ENCODE measurements around the gene MCTP2.
"Not testable (repeated sequence)": the region's sequence is repeated elsewhere in the genome, so short reads cannot be mapped to it uniquely, and the experiment has no call there.

The MCTP2 gene

GRCh38 chr15:94235041-94235440, 3.7 kb downstream of the MCTP2 start:
- no peak for DNase-seq (ENCODE audit: low read depth)

- no peak for DNase-seq (ENCODE audit: low read depth)
These were observed 4.3 kb downstream of the MCTP2 start for GRCh38 chr15:94235646-94236045.

- DNase-seq (ENCODE audit: low read depth), result no peak
These were observed 5.2 kb downstream of the MCTP2 start for GRCh38 chr15:94236608-94237007.

DNA sequence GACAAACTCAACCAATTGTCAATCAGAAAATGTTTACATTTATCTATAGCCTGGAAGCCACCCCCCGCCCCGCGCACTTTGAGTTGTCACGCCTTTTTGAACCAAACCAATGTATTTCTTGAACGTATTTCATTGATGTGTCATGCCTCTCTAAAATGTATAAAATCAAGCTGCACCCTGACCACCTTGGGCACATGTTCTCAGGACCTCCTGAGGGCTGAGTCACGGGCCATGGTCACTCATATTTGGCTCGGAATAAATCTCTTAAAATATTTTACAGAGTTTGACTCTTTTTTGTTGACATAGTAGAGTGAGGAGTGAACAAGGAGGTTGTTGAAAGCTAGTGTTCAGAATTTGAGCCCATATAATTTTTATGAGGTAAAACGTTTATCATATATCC, 6.5 kb downstream of the MCTP2 start:
- DNase-seq (ENCODE audit: low read depth), result no peak

DNA sequence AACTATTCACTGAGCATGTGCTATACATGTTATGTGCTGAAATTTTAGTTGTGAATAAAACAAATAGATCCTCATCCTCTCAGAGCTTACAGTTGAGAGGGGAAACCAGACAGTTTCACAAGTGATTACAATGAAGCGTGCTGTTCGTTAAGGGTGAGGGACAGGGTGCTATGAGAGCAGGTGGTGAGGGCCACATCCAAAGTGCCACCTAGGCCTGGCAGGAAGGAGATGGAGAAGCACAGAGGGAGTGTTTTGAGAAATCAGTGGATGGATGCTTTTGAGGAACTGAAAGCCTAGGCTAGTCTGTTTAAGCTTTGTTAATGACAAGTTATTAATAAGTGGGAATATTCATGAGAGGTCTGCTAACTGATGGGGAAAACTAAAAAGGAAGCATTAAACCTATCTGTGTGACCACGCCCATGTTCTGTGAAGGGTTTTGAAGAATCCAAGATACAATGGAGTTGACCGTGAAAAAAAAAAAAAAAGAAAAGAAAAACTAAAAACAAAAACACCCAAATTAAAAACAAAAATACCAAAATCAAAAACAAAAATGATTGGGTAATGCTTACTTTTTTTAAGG, 7.3 kb downstream of the MCTP2 start:
- DNase-seq (ENCODE audit: low read depth), result no peak

DNA sequence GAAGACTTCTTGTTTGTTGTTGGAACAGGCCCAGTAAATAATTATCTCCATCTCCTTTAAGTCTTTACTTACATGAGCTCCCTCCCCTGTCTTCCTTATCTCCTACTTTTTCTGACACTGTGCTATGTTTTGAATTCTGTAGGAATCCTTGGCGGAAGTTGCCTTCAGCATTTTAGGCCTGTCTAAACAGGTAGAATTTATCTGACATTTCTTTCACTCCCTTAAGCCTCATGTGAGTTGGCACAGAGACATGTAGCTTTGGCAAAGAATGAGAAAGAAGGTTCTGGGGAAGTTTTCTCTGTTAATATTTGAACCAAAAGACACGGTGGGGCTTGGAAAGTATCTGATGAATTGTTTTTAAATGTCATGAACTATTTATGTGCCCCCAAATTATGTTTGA, 8.1 kb downstream of the MCTP2 start:
- DNase-seq (ENCODE audit: low read depth), result no peak

- DNase-seq (ENCODE audit: low read depth), result no peak
These were observed 9.1 kb downstream of the MCTP2 start for GRCh38 chr15:94240480-94240879.

DNA sequence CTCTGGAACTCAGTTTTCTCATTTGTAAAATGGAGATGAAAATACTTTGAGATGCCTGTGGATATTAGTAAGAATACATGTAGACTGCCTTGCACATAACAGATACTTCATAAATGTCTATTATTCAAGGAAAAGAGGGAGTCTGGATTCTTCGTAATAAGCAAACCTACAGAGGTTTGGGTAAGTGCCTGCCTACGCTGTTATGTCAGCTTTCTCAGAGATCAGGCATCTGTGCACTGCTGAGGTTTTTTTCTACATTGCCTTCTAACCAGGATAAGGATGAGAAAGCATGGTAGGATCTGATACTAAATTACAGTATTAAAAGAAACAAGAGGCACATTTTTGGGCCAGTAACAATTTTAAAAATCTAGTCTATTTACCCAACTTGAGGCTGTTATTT, 10.9 kb downstream of the MCTP2 start:
- no peak for DNase-seq (ENCODE audit: low read depth)

DNA sequence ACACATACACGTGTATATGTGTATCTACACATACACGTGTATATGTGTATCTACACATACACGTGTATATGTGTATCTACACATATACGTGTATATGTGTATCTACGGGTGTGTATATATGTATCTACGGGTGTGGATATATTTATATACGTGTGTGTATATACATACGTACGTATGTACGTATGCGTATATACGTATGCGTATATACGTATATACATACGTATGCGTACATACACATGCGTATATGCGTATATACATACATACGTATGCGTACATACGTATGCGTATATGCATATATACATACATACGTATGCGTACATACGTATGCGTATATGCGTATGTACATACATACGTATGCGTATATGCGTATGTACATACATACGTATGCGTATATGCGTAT, 11.6 kb downstream of the MCTP2 start:
- DNase-seq (ENCODE audit: low read depth), result not testable (repeated sequence)

- DNase-seq (ENCODE audit: low read depth), result no peak
These were observed 12.1 kb downstream of the MCTP2 start for GRCh38 chr15:94243418-94243817.

GRCh38 chr15:94246016-94246415, 14.7 kb downstream of the MCTP2 start:
- no peak for DNase-seq (ENCODE audit: low read depth)

DNA sequence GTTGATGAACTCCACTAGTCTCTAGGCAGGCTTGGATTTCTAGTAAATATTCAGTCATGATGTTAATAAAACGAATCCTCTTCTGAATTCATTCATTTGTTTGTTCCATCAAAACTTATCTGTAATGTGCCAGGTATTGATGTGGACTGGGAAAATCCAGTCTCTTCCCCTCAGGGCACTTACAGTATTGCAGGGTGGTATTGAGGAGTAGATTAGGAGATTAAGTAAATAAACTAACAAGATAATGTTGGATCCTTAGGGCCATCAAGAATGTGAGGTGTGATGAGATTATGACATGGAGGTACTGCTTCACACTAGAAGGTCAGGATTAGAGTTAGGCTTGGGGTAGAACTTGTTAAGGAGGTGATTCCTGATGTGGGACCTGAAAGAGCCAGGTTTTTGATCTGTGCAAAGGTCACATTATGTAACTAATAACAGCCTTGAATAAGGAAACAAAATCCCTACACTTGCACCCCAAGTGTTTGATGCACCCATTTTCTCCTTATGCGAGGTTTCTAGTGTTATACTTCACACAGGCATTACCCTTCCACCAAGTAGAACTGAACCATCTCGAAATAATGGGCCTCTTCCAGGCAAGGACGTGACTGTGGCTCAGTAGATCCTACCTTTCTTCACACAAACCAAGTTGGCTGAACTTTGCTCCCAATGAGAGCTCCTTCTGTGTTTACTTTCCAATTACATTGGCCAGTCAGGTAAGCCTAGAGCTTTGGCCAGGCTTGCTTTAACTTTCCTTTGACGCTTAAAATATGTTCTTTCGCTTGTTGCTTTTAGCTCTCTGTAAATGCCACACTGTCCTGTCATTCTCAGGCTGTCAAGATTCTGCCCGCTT, 16.7 kb downstream of the MCTP2 start:
- DNase-seq (ENCODE audit: low read depth), result no peak

DNA sequence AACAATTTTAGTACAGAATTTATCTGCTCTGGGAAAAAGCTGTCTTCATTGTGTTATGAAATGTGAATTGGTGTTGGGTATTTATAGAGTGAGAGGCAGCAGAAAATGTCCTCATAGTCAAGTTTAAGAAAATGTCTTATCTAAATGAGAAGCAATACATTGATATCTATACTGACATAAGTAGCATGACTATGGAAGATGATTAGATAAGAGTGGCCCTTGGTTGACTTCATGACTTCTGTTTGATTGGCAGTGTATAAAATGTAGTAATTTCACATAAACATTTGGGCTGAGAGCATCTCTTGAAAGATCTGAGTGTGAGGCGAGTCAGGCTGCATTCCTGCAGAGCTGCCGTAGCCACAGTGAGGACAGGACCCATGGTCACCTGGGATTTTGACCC, 19.4 kb downstream of the MCTP2 start:
- DNase-seq (ENCODE audit: low read depth), result no peak

GRCh38 chr15:94252223-94252766, 20.9 kb downstream of the MCTP2 start:
- no peak for DNase-seq (ENCODE audit: low read depth)

DNA sequence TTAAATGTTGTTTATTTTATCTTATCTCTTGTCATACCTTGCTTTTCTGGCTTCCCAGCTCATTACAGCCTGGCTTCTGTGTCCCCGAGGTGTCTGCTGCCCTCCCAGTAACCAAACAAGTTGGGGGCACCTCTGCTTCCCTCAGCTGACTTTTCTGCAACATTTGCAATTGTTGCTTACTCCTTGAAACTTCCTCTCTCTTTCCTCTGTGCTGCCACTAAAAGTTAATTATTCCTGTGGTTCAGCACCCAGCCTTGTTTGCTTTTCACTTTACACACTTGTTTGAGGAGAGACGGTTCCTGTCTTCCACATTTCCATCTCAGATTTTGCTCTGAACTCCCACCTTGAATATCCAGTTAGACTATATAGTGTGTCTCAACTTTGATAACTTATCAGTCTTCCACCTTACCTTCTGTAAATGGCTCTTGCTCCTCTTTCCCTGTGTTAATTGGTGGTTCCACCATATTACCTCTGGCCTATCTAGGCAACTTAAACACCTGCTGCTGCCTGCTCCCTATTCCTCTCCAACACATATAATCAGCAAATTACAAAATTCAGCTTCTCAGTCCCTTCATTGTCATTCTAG, 21.6 kb downstream of the MCTP2 start:
- no peak for DNase-seq (ENCODE audit: low read depth)

- no peak for DNase-seq (ENCODE audit: low read depth)
These were observed 22.4 kb downstream of the MCTP2 start for GRCh38 chr15:94253742-94254141.

DNA sequence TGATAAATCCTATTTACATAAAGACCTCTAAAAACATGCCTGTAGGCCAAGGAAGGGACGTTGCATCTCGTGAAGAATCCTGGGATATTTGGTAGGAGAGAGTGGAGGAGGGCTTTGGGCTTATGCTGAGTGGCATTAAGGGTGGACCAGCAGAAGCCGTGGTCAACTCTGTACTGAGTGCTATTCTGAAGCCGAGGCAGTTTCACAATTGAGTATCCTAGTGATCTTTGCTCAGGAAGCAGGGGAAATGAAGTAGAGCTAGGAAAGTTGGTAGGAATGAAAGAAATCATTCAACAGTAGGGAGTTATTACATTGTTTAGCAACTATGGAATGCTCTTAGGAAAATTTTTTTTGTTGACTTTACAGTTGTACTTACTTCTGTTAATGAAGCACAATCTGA, 24.2 kb downstream of the MCTP2 start:
- DNase-seq (ENCODE audit: low read depth), result no peak

DNA sequence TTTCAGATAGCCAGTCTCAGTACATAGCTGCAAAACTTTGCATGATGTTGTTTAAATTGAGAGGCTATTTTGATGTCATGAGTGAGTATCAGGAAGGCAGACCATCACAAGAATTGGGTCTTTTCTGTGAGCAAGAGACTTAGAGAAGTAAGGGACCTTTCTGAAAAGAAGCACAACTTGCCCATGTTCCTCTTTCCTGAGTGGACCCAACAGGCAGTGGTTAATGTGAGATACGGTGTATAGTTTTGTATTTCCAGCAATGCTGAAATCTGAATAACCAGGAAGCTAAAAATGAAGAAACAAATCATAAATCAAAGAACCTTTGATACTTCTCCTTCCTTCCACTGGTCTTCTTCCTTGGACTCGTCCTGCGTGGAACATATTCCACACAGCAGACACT, 25.1 kb downstream of the MCTP2 start:
- DNase-seq (ENCODE audit: low read depth), result no peak

GRCh38 chr15:94257776-94258175, 26.4 kb downstream of the MCTP2 start:
- DNase-seq (ENCODE audit: low read depth), result not testable (repeated sequence)

DNA sequence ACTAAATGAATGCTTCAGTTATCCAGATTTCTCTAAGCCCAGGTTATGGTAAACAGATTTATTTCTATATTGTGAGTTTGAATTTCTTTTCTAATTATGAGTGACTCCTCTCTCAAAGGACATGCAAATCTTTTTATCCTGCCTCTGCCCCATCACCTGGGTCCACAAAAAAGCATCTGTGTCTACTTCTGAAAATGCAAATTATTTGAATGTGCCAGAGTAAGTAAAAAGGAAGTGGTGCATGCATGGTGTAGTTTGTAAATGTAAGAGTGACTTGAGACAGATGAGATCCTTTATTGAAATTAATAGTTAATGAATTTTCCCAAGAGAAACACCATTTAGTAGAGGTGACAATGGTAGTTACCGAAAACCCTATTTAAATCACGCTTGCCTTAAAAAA, 26.9 kb downstream of the MCTP2 start:
- no peak for DNase-seq (ENCODE audit: low read depth)

- DNase-seq (ENCODE audit: low read depth), result no peak
These were observed 27.9 kb downstream of the MCTP2 start for GRCh38 chr15:94259121-94259751.

- DNase-seq (ENCODE audit: low read depth), result no peak
These were observed 28.5 kb downstream of the MCTP2 start for GRCh38 chr15:94259863-94260262.

GRCh38 chr15:94262201-94262600, 30.8 kb downstream of the MCTP2 start:
- DNase-seq (ENCODE audit: low read depth), result no peak

All from stimulated activated CD8-positive, alpha-beta memory T cell treated with anti-CD3 and anti-CD28 coated beads, Interleukin-15, amount 100 ng/mL, for 1 hour (primary cell).